GM23338 (cell line): ENCODE measurements around the gene SMAD9. TPM values are rescaled to one million over a fixed set of nuclear protein-coding genes. Genes with fewer than 3 reads are reported as not detected.

Experiments
- ATAC-seq: fragments of 200-7000 bp; cut with Tn5 transposase; 3 replicates; pipeline ENCODE4 v1.9.1; 2020
- DNase-seq: peaks from one replicate; pipeline ENCODE4 v3.0.0-alpha.2; 2015; ENCODE audit warnings: low spot score
- H2AFZ ChIP-seq: fragments of 200-600 bp; sonication (generic); 2 replicates; pipeline ENCODE4 v1.8.0; 2016; ENCODE audit warnings: antibody characterized with exemption, mild to moderate bottlenecking, moderate library complexity
- H3F3A ChIP-seq: fragments of 200-600 bp; sonication (generic); replicated peaks from 2 replicates; pipeline ENCODE4 v1.8.0; 2017; ENCODE audit warnings: antibody characterized with exemption, mixed run types, low read depth
- H3K27ac ChIP-seq: fragments of 200-600 bp; sonication (generic); 2 replicates; pipeline ENCODE4 v1.6.1; 2016; ENCODE audit warnings: low read depth
- H3K27me3 ChIP-seq: fragments of 200-600 bp; sonication (generic); 2 replicates; pipeline ENCODE4 v1.8.0; 2016; ENCODE audit warnings: mild to moderate bottlenecking, mixed run types, moderate library complexity; ENCODE audit not compliant: insufficient read depth
- H3K36me3 ChIP-seq: fragments of 200-600 bp; sonication (generic); 2 replicates; pipeline ENCODE4 v1.8.0; 2016; ENCODE audit warnings: mild to moderate bottlenecking; ENCODE audit not compliant: insufficient read depth
- H3K4me1 ChIP-seq: fragments of 200-600 bp; sonication (generic); 2 replicates; pipeline ENCODE4 v1.8.0; 2016; ENCODE audit warnings: mild to moderate bottlenecking, moderate library complexity; ENCODE audit not compliant: insufficient read depth
- H3K4me2 ChIP-seq: fragments of 200-600 bp; sonication (generic); 2 replicates; pipeline ENCODE4 v1.7.1; 2017; ENCODE audit warnings: mixed run types
- H3K4me3 ChIP-seq: fragments of 200-600 bp; sonication (generic); 2 replicates; pipeline ENCODE4 v1.6.1; 2016; ENCODE audit warnings: mixed run types
- H3K79me2 ChIP-seq: fragments of 200-600 bp; sonication (generic); replicated peaks from 2 replicates; pipeline ENCODE4 v1.8.0; 2017; ENCODE audit warnings: mild to moderate bottlenecking; ENCODE audit not compliant: insufficient read depth
- H3K9me2 ChIP-seq: fragments of 200-600 bp; sonication (generic); 2 replicates; pipeline ENCODE4 v1.8.0; 2017; ENCODE audit not compliant: insufficient read depth
- H4K20me1 ChIP-seq: fragments of 200-600 bp; sonication (generic); replicated peaks from 2 replicates; pipeline ENCODE4 v1.8.0; 2017; ENCODE audit warnings: mild to moderate bottlenecking; ENCODE audit not compliant: insufficient read depth
- H3K27ac Mint-ChIP-seq: 2 replicates; pipeline ENCODE4 v1.8.0; 2020; ENCODE audit warnings: inconsistent platforms, mild to moderate bottlenecking, moderate library complexity, mixed read lengths
- H3K27me3 Mint-ChIP-seq: 3 replicates; pipeline ENCODE4 v1.8.0; 2022; ENCODE audit warnings: low read depth, mild to moderate bottlenecking, moderate library complexity, mixed read lengths, inconsistent platforms; ENCODE audit not compliant: insufficient read depth, poor library complexity
- H3K36me3 Mint-ChIP-seq: 3 replicates; pipeline ENCODE4 v1.8.0; 2021; ENCODE audit warnings: low read depth, mild to moderate bottlenecking, inconsistent platforms, moderate library complexity, mixed read lengths
- H3K4me1 Mint-ChIP-seq: 3 replicates; pipeline ENCODE4 v1.8.0; 2020; ENCODE audit warnings: mild to moderate bottlenecking, inconsistent platforms, mixed read lengths
- H3K4me3 Mint-ChIP-seq: 3 replicates; pipeline ENCODE4 v1.8.0; 2021; ENCODE audit warnings: moderate library complexity, mild to moderate bottlenecking, inconsistent platforms, mixed read lengths
- H3K9me3 Mint-ChIP-seq: 3 replicates; pipeline ENCODE4 v1.8.0; 2020; ENCODE audit warnings: moderate library complexity, mild to moderate bottlenecking, inconsistent platforms, mixed read lengths
- CREB1 ChIP-seq: fragments of 250-450 bp; sonication (Bioruptor Pico); IDR thresholded peaks from 2 replicates; pipeline ENCODE4 v1.5.0; 2020; ENCODE audit warnings: low read depth, mild to moderate bottlenecking, moderate library complexity
- CTCF ChIP-seq, 2 experiments: fragments of 200-600 bp in 1 of 2; sonication (generic) in 1 of 2; conservative IDR thresholded peaks; 2 replicates each; pipeline versions ENCODE4 v1.5.1 to v1.6.1; 2016 to 2017; ENCODE audit warnings: antibody characterized with exemption in 2 of 2, low read depth in 2 of 2, mild to moderate bottlenecking in 2 of 2, moderate library complexity in 1 of 2
- EZH2 ChIP-seq: fragments of 200-600 bp; sonication (generic); IDR thresholded peaks from one replicate; pipeline ENCODE4 v1.8.0; 2017; ENCODE audit warnings: antibody characterized with exemption, mild to moderate bottlenecking, low read depth; ENCODE audit not compliant: unreplicated experiment
- EZH2phosphoT487 ChIP-seq: fragments of 200-600 bp; sonication (generic); IDR thresholded peaks from one replicate; pipeline ENCODE4 v1.8.1; 2018; ENCODE audit warnings: antibody characterized with exemption; ENCODE audit not compliant: unreplicated experiment
- JUNB ChIP-seq: IDR thresholded peaks from one replicate; pipeline ENCODE4 v1.6.1; 2016; ENCODE audit warnings: antibody characterized with exemption; ENCODE audit not compliant: unreplicated experiment
- NANOG ChIP-seq: IDR thresholded peaks from 2 replicates; pipeline ENCODE4 v1.6.1; 2016; ENCODE audit warnings: antibody characterized with exemption, borderline replicate concordance
- POLR2AphosphoS5 ChIP-seq: IDR thresholded peaks from 2 replicates; pipeline ENCODE4 v1.6.1; 2016; ENCODE audit warnings: antibody characterized with exemption, low read depth
- REST ChIP-seq: IDR thresholded peaks from one replicate; pipeline ENCODE4 v1.6.1; 2018; ENCODE audit warnings: antibody characterized with exemption; ENCODE audit not compliant: unreplicated experiment
- ZNF114 ChIP-seq: fragments of 250-450 bp; sonication (Bioruptor Pico); IDR thresholded peaks from 2 replicates; pipeline ENCODE4 v1.5.0; 2020; ENCODE audit warnings: mild to moderate bottlenecking, moderate library complexity
- ZNF331 ChIP-seq: fragments of 250-450 bp; sonication (Bioruptor Pico); IDR thresholded peaks from 2 replicates; pipeline ENCODE4 v1.5.0; 2020; ENCODE audit warnings: low read depth, mild to moderate bottlenecking, moderate library complexity
- polyA plus RNA-seq: library from polyadenylated mRNA; unstranded; fragments of >200 nt; fragmentation: Nextera tagmentation; extraction: Ambion mirVana; gene quantifications from 2 replicates; pipeline ENCODE4 v1.2.1, GENCODE V29; 2016
- total RNA-seq: library from RNA; depleted of rRNA; stranded (reverse); fragments of >200 nt; shearing (Covaris generic); gene quantifications from 2 replicates; pipeline ENCODE4 v1.2.3, GENCODE V29; 2014
- TF ChIP-seq, protein P1 (sequence below): IDR thresholded peaks from 2 replicates; pipeline ENCODE4 v1.6.1; 2016; ENCODE audit warnings: antibody characterized with exemption

Gene SMAD9
- total and polyA plus RNA-seq, 2 experiments from 2014 or later: 0.95 to 1.3 TPM

GRCh38 chr13:36862722-36863121 is 57.3 kb downstream of the SMAD9 start:
- Mint-ChIP-seq H3K36me3 (no peaks in the 10 kb centered on the region), H3K4me1 (peaks cover 22% of the 10 kb centered on the region)

GRCh38 chr13:36862002-36862685 is 57.9 kb downstream of the SMAD9 start:
- Histone ChIP-seq H3K4me1 (peaks cover 8% of the 10 kb centered on the region), H3K36me3 (no peaks in the 10 kb centered on the region), H3K4me2 (no peak overlapping the region), H3F3A (no peaks in the 10 kb centered on the region), H4K20me1 (no peaks in the 10 kb centered on the region), H2AFZ (0 out of 2 replicates have a peak overlapping the region, but pooled peaks have one; percentile 16), H3K9me2 (no peaks in the 10 kb centered on the region), H3K27me3 (no peaks in the 10 kb centered on the region), H3K27ac (no peak overlapping the region), H3K4me3 (no peak overlapping the region), H3K79me2 (no peaks in the 10 kb centered on the region)
- Mint-ChIP-seq H3K36me3 (no peaks in the 10 kb centered on the region), H3K4me1 (peaks cover 17% of the 10 kb centered on the region), H3K4me3 (no peak overlapping the region; the same call in 2 of the 3 replicates), H3K27ac (no peak overlapping the region), H3K27me3 (peaks cover 3% of the 10 kb centered on the region), H3K9me3 (no peaks in the 10 kb centered on the region)
- DNase-seq: no peak
- TF ChIP-seq POLR2AphosphoS5: no peak
- no peak for TF ChIP-seq EZH2phosphoT487
- TF ChIP-seq CTCF (conservative IDR thresholded peaks at IDR 0.05; ENCODE audit: low read depth in 2 of 2): no peak
- no peak for TF ChIP-seq JUNB
- TF ChIP-seq EZH2: no peak
- no peak for TF ChIP-seq ZNF331
- no peak for TF ChIP-seq ZNF114
- TF ChIP-seq, protein P1, sequence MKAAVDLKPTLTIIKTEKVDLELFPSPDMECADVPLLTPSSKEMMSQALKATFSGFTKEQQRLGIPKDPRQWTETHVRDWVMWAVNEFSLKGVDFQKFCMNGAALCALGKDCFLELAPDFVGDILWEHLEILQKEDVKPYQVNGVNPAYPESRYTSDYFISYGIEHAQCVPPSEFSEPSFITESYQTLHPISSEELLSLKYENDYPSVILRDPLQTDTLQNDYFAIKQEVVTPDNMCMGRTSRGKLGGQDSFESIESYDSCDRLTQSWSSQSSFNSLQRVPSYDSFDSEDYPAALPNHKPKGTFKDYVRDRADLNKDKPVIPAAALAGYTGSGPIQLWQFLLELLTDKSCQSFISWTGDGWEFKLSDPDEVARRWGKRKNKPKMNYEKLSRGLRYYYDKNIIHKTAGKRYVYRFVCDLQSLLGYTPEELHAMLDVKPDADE: no peak
- ATAC-seq: no peak

More at GRCh38 chr13:36862722-36863121, 57.3 kb downstream of the SMAD9 start:
- Histone ChIP-seq H3K4me2 (no peak overlapping the region), H3K79me2 (no peaks in the 10 kb centered on the region), H3K4me3 (no peak overlapping the region), H3K27me3 (no peaks in the 10 kb centered on the region), H2AFZ (peak overlapping the region; percentile 16; the same call in 1 of the 2 replicates), H3K4me1 (peaks cover 13% of the 10 kb centered on the region), H3K9me2 (no peaks in the 10 kb centered on the region), H3K36me3 (no peaks in the 10 kb centered on the region), H4K20me1 (no peaks in the 10 kb centered on the region), H3K27ac (no peak overlapping the region), H3F3A (no peaks in the 10 kb centered on the region)
- peaks cover 3% of the 10 kb centered on the region for H3K27me3 Mint-ChIP-seq
- no peaks in the 10 kb centered on the region for H3K9me3 Mint-ChIP-seq
- no peak for TF ChIP-seq CREB1 (CRISPR knock-in tag)
- TF ChIP-seq REST: no peak
- TF ChIP-seq ZNF114: no peak
- TF ChIP-seq NANOG: no peak
- TF ChIP-seq ZNF331: no peak
- no peak for TF ChIP-seq EZH2phosphoT487
- no peak overlapping the region for H3K4me3 Mint-ChIP-seq
- no peak overlapping the region for H3K27ac Mint-ChIP-seq
- DNase-seq (no peak), ATAC-seq (no peak)
